Raji (cell line): ENCODE results near the gene FSIP1.

Source experiments
- POLR2A ChIP-seq: IDR thresholded peaks from 2 replicates; pipeline ENCODE4 v1.6.1; 2011; ENCODE audit warnings: low read depth, low read length, control low read depth; ENCODE audit not compliant: insufficient read depth

Gene FSIP1

GRCh38 chr15:39690881-39691634 is 91.6 kb downstream of the FSIP1 start:
- TF ChIP-seq POLR2A: no peak

GRCh38 chr15:39687965-39688364 is 94.7 kb downstream of the FSIP1 start:
- no peak for TF ChIP-seq POLR2A

- no peak for TF ChIP-seq POLR2A
These were observed 96.5 kb downstream of the FSIP1 start for GRCh38 chr15:39685999-39686613.

GRCh38 chr15:39685367-39685766 is 97.3 kb downstream of the FSIP1 start:
- no peak for TF ChIP-seq POLR2A

- TF ChIP-seq POLR2A: no peak
These were observed 98.4 kb downstream of the FSIP1 start for GRCh38 chr15:39684233-39684632.

GRCh38 chr15:39682366-39682765 is 100.3 kb downstream of the FSIP1 start:
- no peak for TF ChIP-seq POLR2A

GRCh38 chr15:39680868-39681267 is 101.8 kb downstream of the FSIP1 start:
- no peak for TF ChIP-seq POLR2A

- no peak for TF ChIP-seq POLR2A
These were observed 110.0 kb downstream of the FSIP1 start for GRCh38 chr15:39672666-39673065.

GRCh38 chr15:39672184-39672583 is 110.5 kb downstream of the FSIP1 start:
- no peak for TF ChIP-seq POLR2A

GRCh38 chr15:39670687-39671086 is 112.0 kb downstream of the FSIP1 start:
- no peak for TF ChIP-seq POLR2A

- TF ChIP-seq POLR2A: no peak
These were observed 113.0 kb downstream of the FSIP1 start for GRCh38 chr15:39669661-39670060.

- no peak for TF ChIP-seq POLR2A
These were observed 113.4 kb downstream of the FSIP1 start for GRCh38 chr15:39669241-39669640.

- no peak for TF ChIP-seq POLR2A
These were observed 114.2 kb downstream of the FSIP1 start for GRCh38 chr15:39668457-39668856.

- TF ChIP-seq POLR2A: no peak
These were observed 115.1 kb downstream of the FSIP1 start for GRCh38 chr15:39667382-39668127.

GRCh38 chr15:39666677-39667076 is 116.0 kb downstream of the FSIP1 start:
- TF ChIP-seq POLR2A: no peak
